NCI-H82 (cell line): ENCODE data around the gene TMIGD3.

Source experiments
- DNase-seq: peaks from one replicate; lab custom pipeline; 2025; lab: John Stamatoyannopoulos, UW

Gene TMIGD3

GRCh38 chr1:111474521-111474920 lies 28.9 kb downstream of the TMIGD3 start:
- DNase-seq, result no peak

- no peak for DNase-seq
Observed at GRCh38 chr1:111474106-111474505, 29.3 kb downstream of the TMIGD3 start.

GRCh38 chr1:111471538-111471937 lies 31.9 kb downstream of the TMIGD3 start:
- DNase-seq, result no peak

- no peak for DNase-seq
Observed at GRCh38 chr1:111471012-111471411, 32.4 kb downstream of the TMIGD3 start.

GRCh38 chr1:111470596-111470995 lies 32.8 kb downstream of the TMIGD3 start:
- DNase-seq, result no peak

- DNase-seq, result no peak
Observed at GRCh38 chr1:111469539-111469938, 33.9 kb downstream of the TMIGD3 start.

- DNase-seq, result peak; percentile 91
Observed at GRCh38 chr1:111468717-111469100, 34.7 kb downstream of the TMIGD3 start.

GRCh38 chr1:111467865-111468716 lies 35.3 kb downstream of the TMIGD3 start:
- DNase-seq, result peak; percentile 57

- DNase-seq, result no peak
Observed at GRCh38 chr1:111466480-111466879, 37.0 kb downstream of the TMIGD3 start.

GRCh38 chr1:111465754-111466153 lies 37.7 kb downstream of the TMIGD3 start:
- no peak for DNase-seq

GRCh38 chr1:111463029-111463683 lies 40.3 kb downstream of the TMIGD3 start:
- peak; percentile 86 for DNase-seq

- no peak for DNase-seq
Observed at GRCh38 chr1:111462370-111463028, 40.9 kb downstream of the TMIGD3 start.

- no peak for DNase-seq
Observed at GRCh38 chr1:111461765-111462164, 41.7 kb downstream of the TMIGD3 start.

GRCh38 chr1:111455642-111456031 lies 47.8 kb downstream of the TMIGD3 start:
- no peak for DNase-seq

- no peak for DNase-seq
Observed at GRCh38 chr1:111454859-111455641, 48.4 kb downstream of the TMIGD3 start.

- no peak for DNase-seq
Observed at GRCh38 chr1:111453706-111454105, 49.7 kb downstream of the TMIGD3 start.

- DNase-seq, result no peak
Observed at GRCh38 chr1:111452581-111452980, 50.9 kb downstream of the TMIGD3 start.

GRCh38 chr1:111450185-111450584 lies 53.2 kb downstream of the TMIGD3 start:
- DNase-seq, result no peak

GRCh38 chr1:111449703-111450017 lies 53.8 kb downstream of the TMIGD3 start:
- no peak for DNase-seq

GRCh38 chr1:111448918-111449702 lies 54.3 kb downstream of the TMIGD3 start, which contains the start of the genes ATP5PB and WDR77:
Gene ATP5PB, plus strand, starts transcription at chr1:111449464. Its CDS starts 78 bp downstream, at chr1:111449542.
Gene WDR77, minus strand, starts transcription at chr1:111449256. Its CDS starts 87 bp downstream, at chr1:111449169.
- peak; percentile 100 for DNase-seq

- DNase-seq, result no peak
Observed at GRCh38 chr1:111448482-111448917, 54.9 kb downstream of the TMIGD3 start.
